IMR-90 (cell line): Measurements from ENCODE around the gene TWSG1. TPM values are rescaled to one million over a fixed set of nuclear protein-coding genes. Genes with fewer than 3 reads are reported as not detected.

Source experiments
- ATAC-seq: fragments of 200-7000 bp; cut with Tn5 transposase; 2 replicates; pipeline ENCODE4 v1.9.1; 2020; ENCODE audit warnings: low read depth, mild to moderate bottlenecking, moderate library complexity
- BruUV-seq: library from RNA; stranded (reverse); fragments of 400-500 nt; replicated peaks from 2 replicates; lab custom pipeline; 2021; lab: Mats Ljungman, UMichigan
- CTCF ChIA-PET: fragments of 300-600 bp; formaldehyde crosslinking; extraction: SDS; loops from one replicate; lab custom pipeline; 2021; ENCODE audit warnings: antibody characterized with exemption; lab: Yijun Ruan, JAX
- POLR2A ChIA-PET: fragments of 300-600 bp; sonication (Branson Sonifier 250); formaldehyde crosslinking; loops from one replicate; lab custom pipeline; 2022; ENCODE audit warnings: antibody characterized with exemption; ENCODE audit not compliant: unreplicated experiment; lab: Charles Lee
- DNase-seq: peaks from one replicate; pipeline ENCODE4 v3.0.0; 2013
- H2AFZ ChIP-seq: replicated peaks from 2 replicates; pipeline ENCODE3; 2013; ENCODE audit warnings: low read length, mild to moderate bottlenecking; ENCODE audit not compliant: poor library complexity
- H2AK5ac ChIP-seq: 2 replicates; pipeline ENCODE4 v1.6.1; 2013; ENCODE audit warnings: low read depth, low read length, inconsistent platforms
- H2AK9ac ChIP-seq: replicated peaks from 2 replicates; pipeline ENCODE3; 2013; ENCODE audit warnings: mild to moderate bottlenecking, low read depth, low read length, moderate library complexity; ENCODE audit not compliant: poor library complexity
- H2BK120ac ChIP-seq: 2 replicates; pipeline ENCODE4 v1.6.1; 2013; ENCODE audit warnings: low read depth, low read length, inconsistent platforms
- H2BK15ac ChIP-seq: 3 replicates; pipeline ENCODE4 v1.6.1; 2013; ENCODE audit warnings: low read depth, low read length, inconsistent platforms
- H2BK20ac ChIP-seq: 2 replicates; pipeline ENCODE4 v1.6.1; 2013; ENCODE audit warnings: low read depth, mild to moderate bottlenecking, inconsistent platforms, low read length, moderate library complexity
- H2BK5ac ChIP-seq: 2 replicates; pipeline ENCODE4 v1.6.1; 2013; ENCODE audit warnings: mild to moderate bottlenecking, low read depth, low read length, inconsistent platforms; ENCODE audit not compliant: poor library complexity, severe bottlenecking
- H3K14ac ChIP-seq: replicated peaks from 2 replicates; pipeline ENCODE4 v1.6.1; 2013; ENCODE audit warnings: low read depth, low read length, inconsistent platforms
- H3K18ac ChIP-seq: 2 replicates; pipeline ENCODE4 v1.6.1; 2013; ENCODE audit warnings: low read depth, low read length, control low read depth
- H3K23ac ChIP-seq: 2 replicates; pipeline ENCODE4 v1.6.1; 2013; ENCODE audit warnings: low read depth, low read length, inconsistent platforms
- H3K27ac ChIP-seq: 2 replicates; pipeline ENCODE4 v1.5.1; 2013; ENCODE audit warnings: mild to moderate bottlenecking, control low read depth, low read length; ENCODE audit not compliant: insufficient read depth
- H3K27me3 ChIP-seq: 2 replicates; pipeline ENCODE4 v1.6.1; 2013; ENCODE audit warnings: low read length; ENCODE audit not compliant: control insufficient read depth, insufficient read depth
- H3K36me3 ChIP-seq: 2 replicates; pipeline ENCODE4 v1.6.1; 2013; ENCODE audit warnings: low read length, mixed read lengths; ENCODE audit not compliant: control insufficient read depth, insufficient read depth
- H3K4ac ChIP-seq: 2 replicates; pipeline ENCODE4 v1.6.1; 2013; ENCODE audit warnings: low read depth, low read length, inconsistent platforms
- H3K4me1 ChIP-seq: 2 replicates; pipeline ENCODE4 v1.6.1; 2013; ENCODE audit warnings: low read length, mixed read lengths; ENCODE audit not compliant: control insufficient read depth, insufficient read depth
- H3K4me2 ChIP-seq: 2 replicates; pipeline ENCODE4 v1.6.1; 2013; ENCODE audit warnings: low read depth, mild to moderate bottlenecking, control low read depth, low read length, moderate library complexity
- H3K4me3 ChIP-seq: 2 replicates; pipeline ENCODE4 v1.5.1; 2013; ENCODE audit warnings: low read depth, mild to moderate bottlenecking, control low read depth, low read length, moderate library complexity; ENCODE audit not compliant: insufficient read depth
- H3K56ac ChIP-seq: 2 replicates; pipeline ENCODE4 v1.6.1; 2013; ENCODE audit warnings: low read length, inconsistent platforms; ENCODE audit not compliant: insufficient read depth; ENCODE audit errors: extremely low read depth
- H3K79me1 ChIP-seq, 2 experiments: 2 replicates each; pipeline ENCODE4 v1.6.1; 2013; ENCODE audit warnings: low read length in 2 of 2, inconsistent platforms in 1 of 2, low read depth in 1 of 2
- H3K9ac ChIP-seq: 2 replicates; pipeline ENCODE4 v1.6.1; 2013; ENCODE audit warnings: low read depth, low read length, control low read depth
- H3K9me1 ChIP-seq: 2 replicates; pipeline ENCODE4 v1.6.1; 2013; ENCODE audit warnings: low read length, inconsistent platforms; ENCODE audit not compliant: insufficient read depth
- H3K9me3 ChIP-seq: 2 replicates; pipeline ENCODE4 v1.6.1; 2013; ENCODE audit warnings: low read length; ENCODE audit not compliant: control insufficient read depth, insufficient read depth
- H4K20me1 ChIP-seq: 2 replicates; pipeline ENCODE4 v1.6.1; 2013; ENCODE audit warnings: low read length, inconsistent platforms; ENCODE audit not compliant: insufficient read depth
- H4K5ac ChIP-seq: 2 replicates; pipeline ENCODE4 v1.6.1; 2013; ENCODE audit warnings: mild to moderate bottlenecking, low read depth, low read length, control low read depth
- H4K8ac ChIP-seq, 2 experiments: 2 replicates each; pipeline ENCODE4 v1.6.1; 2013; ENCODE audit warnings: low read depth in 2 of 2, low read length in 2 of 2, control low read depth in 1 of 2, inconsistent platforms in 1 of 2
- H4K91ac ChIP-seq: 2 replicates; pipeline ENCODE4 v1.6.1; 2013; ENCODE audit warnings: low read depth, low read length, inconsistent platforms; ENCODE audit not compliant: insufficient read depth
- BHLHE40 ChIP-seq: fragments of 150-350 bp; IDR thresholded peaks from 2 replicates; pipeline ENCODE4 v1.6.1; 2016; ENCODE audit warnings: mild to moderate bottlenecking, low read depth, low read length
- CEBPB ChIP-seq: IDR thresholded peaks from 2 replicates; pipeline ENCODE4 v1.6.1; 2012; ENCODE audit warnings: low read depth, low read length, improper control_type of control experiment
- CHD1 ChIP-seq: IDR thresholded peaks from 2 replicates; pipeline ENCODE4 v1.6.1; 2012; ENCODE audit warnings: low read depth, low read length, improper control_type of control experiment
- CTCF ChIP-seq: conservative IDR thresholded peaks from 2 replicates; pipeline ENCODE4 v1.5.1; 2012; ENCODE audit warnings: mild to moderate bottlenecking, low read depth, low read length, improper control_type of control experiment
- ELK1 ChIP-seq: fragments of 150-350 bp; IDR thresholded peaks from 2 replicates; pipeline ENCODE4 v1.6.1; 2016; ENCODE audit warnings: low read depth, mild to moderate bottlenecking, low read length, moderate library complexity, borderline replicate concordance
- MAZ ChIP-seq: IDR thresholded peaks from 2 replicates; pipeline ENCODE4 v1.6.1; 2012; ENCODE audit warnings: low read depth, mild to moderate bottlenecking, low read length, improper control_type of control experiment, moderate library complexity, borderline replicate concordance
- MXI1 ChIP-seq: IDR thresholded peaks from 2 replicates; pipeline ENCODE4 v1.6.1; 2012; ENCODE audit warnings: low read depth, mild to moderate bottlenecking, low read length, moderate library complexity, borderline replicate concordance
- POLR2A ChIP-seq: IDR thresholded peaks from 2 replicates; pipeline ENCODE4 v1.6.1; 2012; ENCODE audit warnings: mild to moderate bottlenecking, low read depth, low read length
- RAD21 ChIP-seq: IDR thresholded peaks from 2 replicates; pipeline ENCODE4 v1.6.1; 2012; ENCODE audit warnings: low read length, improper control_type of control experiment
- RCOR1 ChIP-seq: IDR thresholded peaks from 2 replicates; pipeline ENCODE4 v1.6.1; 2012; ENCODE audit warnings: mild to moderate bottlenecking, low read length, improper control_type of control experiment; ENCODE audit not compliant: insufficient replicate concordance
- SMC3 ChIP-seq: fragments of 150-350 bp; IDR thresholded peaks from 2 replicates; pipeline ENCODE4 v1.6.1; 2016; ENCODE audit warnings: low read depth, mild to moderate bottlenecking, antibody characterized with exemption, low read length, moderate library complexity
- USF2 ChIP-seq: fragments of 150-350 bp; IDR thresholded peaks from 2 replicates; pipeline ENCODE4 v1.6.1; 2017; ENCODE audit warnings: mild to moderate bottlenecking, antibody characterized with exemption, low read length, low read depth
- WGBS, 2 experiments: methylation state at CpG; one replicate each; pipeline versions ENCODE4 v1.1.5 to v1.1.7; 2013; ENCODE audit warnings: missing lambda C conversion rate in 2 of 2; ENCODE audit not compliant: insufficient read length in 1 of 2; ENCODE audit errors: extremely low coverage in 2 of 2; 5-methylcytosine and 5-hydroxymethylcytosine counted together
- dilution Hi-C: fragments of 300-500 bp; cut with HindIII; formaldehyde crosslinking; loops from one replicate; pipeline ENCODE4 v1.14.3; 2018; ENCODE audit warnings: low sequenced_read_pairs; ENCODE audit not compliant: unreplicated experiment
- in situ Hi-C: fragments of 300-500 bp; cut with MboI; formaldehyde crosslinking; loops from 3 replicates; pipeline ENCODE4 v1.14.3; 2019; ENCODE audit warnings: low sequenced_read_pairs, inconsistent platforms, mixed read lengths
- intact Hi-C: fragments of 100-400 bp; cut with micrococcal nuclease; formaldehyde crosslinking; loops from 2 replicates; pipeline ENCODE4 v1.10.0; 2022
- polyA plus RNA-seq, 3 experiments: library from polyadenylated mRNA; depleted of rRNA; stranded (reverse); fragments of >200 nt; gene quantifications; 2 replicates each; pipeline ENCODE4 v1.2.3, GENCODE V29; 2012; ENCODE audit warnings: low replicate concordance in 1 of 3
- total RNA-seq: library from RNA; depleted of rRNA; stranded (reverse); fragments of >200 nt; gene quantifications from 2 replicates; pipeline ENCODE4 v1.2.3, GENCODE V29; 2012

TWSG1 gene
- total and polyA plus RNA-seq, 2 of the 4 experiments (the other 2 are of a cell fraction) = 80.4 to 115 TPM

GRCh38 chr18:9359796-9360195 lies 25.2 kb downstream of the TWSG1 start:
- dilution Hi-C loops = no loop called here
- H2AFZ ChIP-seq = no peak overlapping the region
- no peak overlapping the region for H2BK20ac ChIP-seq
- no peak overlapping the region for H3K23ac ChIP-seq
- H3K4ac ChIP-seq = no peak overlapping the region
- H3K9me3 ChIP-seq = no peaks in the 10 kb centered on the region
- H3K56ac ChIP-seq = no peak overlapping the region
- ChIA-PET CTCF (interaction anchor here (1.2 kb wide), 1 partner anchor 11 kb away, joined by 3 read pairs; no protein-coding TSS in a partner anchor), POLR2A (interaction anchor here (0.6 kb wide), 1 partner anchor 179 kb away, joined by 3 read pairs; no protein-coding TSS in a partner anchor)
- no peak overlapping the region for H4K5ac ChIP-seq
- H2BK5ac ChIP-seq = no peak overlapping the region
- H3K36me3 ChIP-seq = peaks cover 24% of the 10 kb centered on the region
- H3K18ac ChIP-seq = no peak overlapping the region
- H3K27ac ChIP-seq = no peak overlapping the region
- DNase-seq (no peak), ATAC-seq (no peak)
- peaks cover 25 to 60% of the 10 kb centered on the region in 2 experiments for H3K79me1 ChIP-seq
- H3K9me1 ChIP-seq = peaks cover 13% of the 10 kb centered on the region
- H2BK120ac ChIP-seq = no peak overlapping the region
- peaks cover 6% of the 10 kb centered on the region; the same call in 1 of the 2 replicates for H3K4me1 ChIP-seq
- no peak for TF ChIP-seq RAD21
- TF ChIP-seq POLR2A = no peak
- TF ChIP-seq SMC3 = no peak
- TF ChIP-seq BHLHE40 = no peak
- no peak for TF ChIP-seq CEBPB
- no peak for TF ChIP-seq MAZ
- no peak for TF ChIP-seq MXI1
- TF ChIP-seq CHD1 = no peak
- TF ChIP-seq ELK1 = no peak
- no peak for TF ChIP-seq USF2
- TF ChIP-seq RCOR1 = no peak
- no peak for TF ChIP-seq CTCF
- H3K9ac ChIP-seq = no peak overlapping the region
- H4K91ac ChIP-seq = no peak overlapping the region
- no peak overlapping the region for H4K8ac ChIP-seq
- no peak overlapping the region for H3K4me2 ChIP-seq
- intact Hi-C loops = no loop called here
- in situ Hi-C loops = no loop called here
- BruUV-seq = no TSS peak
- WGBS, 2 experiments = no CpG with 5 or more reads among the region's 4 CpGs
- no peak overlapping the region for H2AK9ac ChIP-seq
- H4K20me1 ChIP-seq = peaks cover 16% of the 10 kb centered on the region
- no peak overlapping the region for H3K4me3 ChIP-seq
- no peaks in the 10 kb centered on the region for H3K27me3 ChIP-seq
- no peak overlapping the region for H3K14ac ChIP-seq
- H2BK15ac ChIP-seq = no peak overlapping the region
- no peak overlapping the region for H2AK5ac ChIP-seq
